GM12872 (cell line): Measurements from ENCODE around the gene CFAP99.

Experiments used
- CTCF ChIP-seq: IDR thresholded peaks from 3 replicates; pipeline ENCODE4 v1.5.1; 2011; ENCODE audit warnings: low read depth, mild to moderate bottlenecking, low read length, moderate library complexity; ENCODE audit not compliant: insufficient read depth

Gene CFAP99

GRCh38 chr4:2408976-2409375 is 9.8 kb upstream of the CFAP99 start:
- TF ChIP-seq CTCF = no peak

GRCh38 chr4:2409381-2409783 is 9.4 kb upstream of the CFAP99 start:
- TF ChIP-seq CTCF = no peak

GRCh38 chr4:2411786-2412510 is 6.8 kb upstream of the CFAP99 start:
- no peak for TF ChIP-seq CTCF

GRCh38 chr4:2412534-2412884 is 6.2 kb upstream of the CFAP99 start:
- no peak for TF ChIP-seq CTCF

GRCh38 chr4:2412885-2413716 is 5.7 kb upstream of the CFAP99 start:
- TF ChIP-seq CTCF = peak; percentile 40; the same call in 1 of the 3 replicates

- no peak for TF ChIP-seq CTCF
These were observed 4.7 kb upstream of the CFAP99 start for GRCh38 chr4:2413821-2414610.

- TF ChIP-seq CTCF = no peak
These were observed 3.5 kb upstream of the CFAP99 start for GRCh38 chr4:2415213-2415612.
